Middle frontal gyrus (tissue), 1 donor: Measurements from ENCODE around the gene TSHZ1.

Experiments
- DNase-seq: peaks from one replicate; pipeline ENCODE4 v3.0.0-alpha.2; 2015; ENCODE audit warnings: low spot score; ENCODE audit errors: extremely low spot score

The TSHZ1 gene

DNA sequence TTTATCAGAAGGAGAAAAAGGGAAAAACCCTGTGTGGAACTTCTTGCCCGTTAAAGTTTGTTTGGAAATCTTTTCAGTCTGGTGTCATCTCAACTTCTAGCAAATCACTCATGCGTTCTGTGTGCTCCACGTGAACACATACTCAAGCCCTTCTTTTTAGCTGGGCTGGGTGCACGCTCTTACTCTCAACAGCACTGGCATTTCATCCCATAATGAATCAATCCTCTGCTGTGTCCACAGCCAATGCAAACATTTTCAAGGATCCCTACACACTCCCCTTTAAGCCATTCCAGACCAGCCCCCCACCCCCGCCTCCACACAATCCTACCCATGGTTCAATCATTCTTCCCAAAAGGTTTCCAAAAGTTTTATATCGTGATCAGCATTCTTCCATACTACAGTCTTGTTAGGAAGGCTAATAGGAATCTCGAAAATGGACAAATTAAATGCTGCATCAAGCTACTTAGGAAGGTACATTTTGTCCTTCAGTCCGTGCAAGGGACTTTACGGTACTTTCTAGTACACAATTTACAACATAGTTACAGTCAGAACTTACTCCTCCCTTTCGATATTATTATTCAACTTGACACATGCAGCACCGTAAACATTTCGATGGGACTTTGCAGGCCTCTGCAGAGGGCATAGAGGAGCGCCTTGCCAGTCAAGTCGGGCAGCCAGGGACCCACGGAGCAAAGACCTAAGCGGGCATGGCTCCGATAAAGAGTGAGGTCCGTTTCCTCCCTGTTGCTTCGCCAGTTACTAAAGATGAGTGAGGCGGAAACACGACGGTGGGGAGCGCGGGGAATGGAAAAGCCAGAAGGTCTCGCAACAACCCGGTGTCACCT is 3.1 kb upstream of the TSHZ1 start:
- DNase-seq, result no peak

DNA sequence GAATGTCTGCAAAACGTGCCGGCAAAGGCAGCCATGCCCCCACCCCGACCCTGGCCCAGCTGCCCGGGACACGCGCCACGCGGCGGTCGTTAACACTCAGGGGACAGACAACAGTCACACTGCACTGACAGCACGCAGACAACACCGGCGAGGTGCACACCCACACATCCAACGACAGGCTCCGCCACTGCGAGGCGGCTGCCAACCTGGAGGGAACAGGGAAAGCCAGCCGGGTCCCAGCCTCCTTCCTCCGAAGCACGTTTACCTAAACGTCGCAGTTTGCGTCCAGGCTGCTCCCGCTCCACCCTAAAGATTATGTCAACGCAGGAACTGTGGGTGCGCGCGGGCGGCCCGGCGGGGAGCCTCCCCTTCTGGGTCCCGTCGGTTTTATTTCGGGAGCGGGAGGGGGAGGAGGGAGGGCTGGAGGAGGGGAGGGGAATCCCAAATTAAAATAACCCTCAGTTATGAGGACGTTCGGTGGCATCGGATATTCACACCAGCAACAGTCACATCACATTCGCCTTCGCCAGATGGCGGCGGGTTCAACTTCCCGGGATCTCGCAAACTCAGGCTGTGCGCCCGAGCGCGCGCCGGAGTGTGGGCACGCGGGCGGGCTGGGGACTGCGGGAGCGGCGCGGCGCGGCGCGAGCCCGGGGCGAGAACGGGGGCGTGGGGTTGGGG is 2.3 kb upstream of the TSHZ1 start:
- DNase-seq, result no peak

DNA sequence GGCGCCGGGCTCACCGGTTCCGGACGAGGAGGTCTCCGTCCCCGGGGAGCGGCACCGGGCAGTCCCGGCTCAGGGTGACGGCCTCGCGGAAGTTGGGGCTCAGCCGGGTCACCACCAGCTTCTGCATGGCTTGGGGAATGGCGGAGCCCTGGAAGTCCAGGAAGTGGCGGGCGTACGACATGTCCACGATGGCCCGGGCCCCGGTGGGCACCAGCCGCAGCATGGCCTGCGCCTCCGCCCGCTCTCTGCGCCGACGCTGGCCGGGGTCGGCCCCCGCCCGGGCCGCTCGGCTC is 1.8 kb upstream of the TSHZ1 start:
- DNase-seq, result no peak

DNA sequence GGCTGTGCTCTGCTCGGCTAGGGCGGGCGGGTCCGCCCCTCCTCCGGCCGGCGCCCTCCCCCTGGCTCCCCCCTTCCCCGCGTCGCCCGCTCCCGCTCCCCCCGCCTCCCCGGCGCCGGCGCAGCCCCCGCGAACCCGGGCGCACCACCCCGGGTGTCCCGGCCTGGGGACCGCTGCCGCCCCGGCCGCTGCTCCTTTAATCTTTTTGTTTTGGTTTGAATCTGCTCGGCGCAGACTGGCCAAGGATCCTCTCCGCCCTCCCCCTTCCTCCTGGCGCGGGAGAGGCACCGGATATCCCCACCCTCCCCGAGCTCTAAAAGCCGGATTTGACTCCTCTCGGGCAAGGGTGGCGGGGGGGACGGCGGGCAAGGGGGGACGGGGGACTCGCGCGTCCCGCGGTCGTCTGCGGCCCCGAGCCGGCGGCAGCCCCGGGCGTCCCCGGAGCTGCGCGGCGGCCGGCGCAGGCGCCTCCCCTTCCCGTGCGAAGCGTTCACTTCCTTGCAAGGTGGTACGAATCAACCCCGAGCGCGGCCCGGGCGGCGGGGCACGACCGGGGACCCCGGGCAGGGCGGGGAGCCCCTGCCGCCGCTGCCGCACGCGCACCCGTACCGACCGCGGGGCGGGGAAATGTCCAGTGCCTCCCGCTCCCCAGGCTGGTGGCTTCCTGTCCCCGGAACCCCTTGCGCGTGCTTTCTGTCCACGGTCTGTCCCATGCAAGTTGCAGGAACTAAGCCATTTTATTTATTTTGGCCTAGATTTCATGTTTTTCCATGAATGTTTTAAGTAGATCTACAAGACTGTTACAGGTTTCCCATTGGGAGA is 1.3 kb upstream of the TSHZ1 start, which contains the start of gene PTGR3:
Gene PTGR3 (minus strand): TSS at position 11 of the 822 bp plus-strand sequence. CDS start 81 bp downstream, outside the sequence.
- no peak for DNase-seq

DNA sequence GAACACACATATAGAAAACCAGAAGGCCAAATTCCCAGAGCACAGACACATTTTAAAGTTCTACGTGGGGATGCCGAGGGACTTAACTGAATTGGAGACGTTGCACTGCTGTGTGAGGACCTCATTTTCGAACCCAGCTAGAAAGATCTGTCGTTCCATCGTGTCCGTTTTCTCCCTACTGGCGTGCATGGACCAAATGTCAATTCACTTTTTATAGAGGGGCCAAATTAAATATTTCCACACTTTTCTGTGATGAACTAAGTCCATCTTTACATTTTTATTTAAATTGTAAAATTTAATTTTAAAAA is 692 bp upstream of the TSHZ1 start:
- no peak for DNase-seq

DNA sequence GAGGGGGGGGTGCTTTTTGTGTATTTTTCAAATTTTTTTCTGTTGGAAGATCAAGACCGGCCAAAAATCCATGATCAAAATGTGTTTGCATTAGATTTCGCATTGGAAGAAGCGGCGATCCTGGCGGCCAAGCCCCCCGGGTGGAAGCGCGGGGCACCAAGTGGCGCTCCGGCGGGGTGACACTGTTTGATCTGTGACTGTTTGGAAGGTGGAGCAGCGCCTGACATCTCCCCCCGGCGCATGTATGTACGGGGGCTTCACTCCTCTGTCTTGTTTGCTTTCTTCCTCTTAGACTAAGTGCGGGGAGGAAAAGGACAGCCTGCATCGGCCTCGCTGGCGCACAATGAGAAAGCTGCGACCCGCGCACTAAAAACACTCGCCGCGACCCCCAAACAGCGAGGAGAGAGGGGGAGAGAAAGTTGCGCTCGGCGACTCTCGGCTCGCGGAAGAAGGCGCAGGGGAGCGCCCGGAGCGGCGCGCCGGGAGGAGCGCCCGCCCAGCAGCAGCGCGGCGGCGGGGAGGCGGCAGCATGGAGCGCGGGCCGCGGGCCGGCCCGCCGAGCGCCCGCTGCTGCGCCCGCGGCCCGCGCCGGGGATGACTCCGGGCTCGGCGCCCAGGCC is 515 bp downstream of the TSHZ1 start:
- DNase-seq, result no peak

DNA sequence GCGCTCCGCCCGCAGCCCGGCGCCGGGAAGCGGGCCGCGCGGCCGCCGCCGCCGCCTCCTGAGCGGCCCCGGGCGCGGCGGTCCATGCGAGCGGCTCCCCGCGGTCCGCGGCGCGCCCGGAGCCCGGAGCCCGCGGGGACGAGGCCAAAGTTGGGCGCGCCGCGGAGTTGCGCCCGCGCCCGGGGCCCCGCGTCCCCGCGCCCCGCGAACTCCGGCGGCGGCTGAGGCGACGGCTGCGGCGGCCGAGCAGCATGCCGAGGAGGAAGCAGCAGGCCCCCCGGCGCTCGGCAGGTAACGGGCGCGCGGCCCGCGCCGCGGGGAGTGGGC is 992 bp downstream of the TSHZ1 start:
- DNase-seq, result no peak

DNA sequence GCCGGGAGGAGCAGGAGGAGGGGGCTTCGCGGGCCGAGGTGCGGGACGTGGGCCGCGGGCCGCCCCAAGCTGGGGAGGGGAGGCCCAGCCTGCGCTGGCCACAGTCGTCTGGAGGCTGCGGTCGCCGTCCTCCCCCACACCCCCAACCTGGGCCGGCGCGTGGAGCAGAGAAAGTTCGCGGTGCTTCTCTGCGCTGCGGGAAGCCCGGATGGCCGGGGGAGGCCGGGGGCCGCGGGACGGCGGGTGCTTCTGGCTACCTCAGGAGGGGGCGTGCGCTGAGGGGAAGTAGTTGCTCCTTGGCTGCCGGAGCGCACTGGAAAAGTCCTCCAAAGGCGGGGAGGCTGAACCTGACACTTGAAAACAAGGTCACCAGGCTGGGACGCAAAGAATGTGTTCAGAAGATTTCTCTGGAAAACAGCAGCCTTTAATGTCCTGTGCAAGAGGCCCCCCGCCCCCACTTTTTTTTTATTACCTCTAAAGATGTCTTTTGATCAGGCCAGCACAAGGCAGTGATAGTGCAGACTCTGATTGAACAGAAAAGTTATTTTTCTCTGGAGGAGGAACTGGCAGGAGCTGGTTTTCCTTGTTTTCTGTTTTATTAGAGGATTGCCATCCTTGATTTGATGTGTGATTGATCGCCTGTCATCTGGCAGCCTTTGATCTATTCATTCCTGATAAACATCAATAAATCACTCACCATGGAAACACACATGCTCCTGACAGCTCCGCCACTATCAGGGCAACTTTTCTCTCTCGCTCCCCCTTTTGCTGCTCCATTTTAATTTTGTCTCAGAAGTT is 1.6 kb downstream of the TSHZ1 start:
- DNase-seq, result no peak

DNA sequence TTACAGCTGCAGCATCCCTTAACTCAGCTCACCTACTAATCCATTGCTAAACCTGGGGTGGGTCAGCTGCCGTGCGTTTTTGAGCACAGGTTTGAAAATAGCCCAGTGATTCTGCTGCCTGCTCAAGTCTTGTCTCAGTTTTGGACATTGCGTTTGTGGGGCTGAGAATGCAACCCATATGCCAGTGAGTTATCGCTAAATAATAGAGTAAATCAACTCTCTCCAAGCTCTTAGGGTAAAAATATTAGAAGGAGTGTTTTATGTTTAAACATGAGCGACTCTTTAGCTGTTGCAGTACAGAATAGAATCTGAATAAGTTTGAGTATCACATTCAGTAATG is 2.1 kb downstream of the TSHZ1 start:
- no peak for DNase-seq

DNA sequence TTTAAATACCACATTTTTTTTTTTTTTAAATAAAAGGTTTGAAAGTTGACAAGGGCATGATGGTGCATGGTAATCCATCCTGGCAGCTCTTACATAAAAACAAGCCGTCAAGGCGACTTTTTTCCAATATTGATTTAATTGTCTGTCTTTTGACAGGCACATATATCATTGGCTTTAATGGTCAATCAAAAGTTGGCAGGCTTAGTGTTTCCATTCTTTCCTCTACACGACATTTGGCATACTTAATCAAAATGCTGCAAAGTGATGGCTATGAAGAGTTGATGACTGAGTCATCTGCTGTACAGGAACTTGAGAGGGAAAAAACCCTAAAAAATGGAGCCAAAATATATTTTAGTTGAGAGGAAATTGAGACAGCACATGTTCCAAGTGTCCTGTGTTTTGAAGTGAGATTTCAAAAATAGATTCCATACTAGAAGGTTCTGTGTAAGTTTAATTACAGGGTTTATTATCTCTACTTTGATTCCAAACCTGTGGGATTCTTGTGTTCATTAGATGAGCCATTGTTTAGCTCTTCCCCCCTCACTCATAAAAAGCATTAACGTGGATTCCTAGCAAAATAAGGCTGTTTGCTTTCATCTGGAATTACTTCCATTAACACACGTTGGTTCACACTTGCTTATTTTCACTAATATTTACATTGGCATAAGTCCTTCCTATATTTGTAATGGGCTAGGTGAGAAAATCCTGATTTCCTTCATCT is 3.2 kb downstream of the TSHZ1 start:
- DNase-seq, result no peak

DNA sequence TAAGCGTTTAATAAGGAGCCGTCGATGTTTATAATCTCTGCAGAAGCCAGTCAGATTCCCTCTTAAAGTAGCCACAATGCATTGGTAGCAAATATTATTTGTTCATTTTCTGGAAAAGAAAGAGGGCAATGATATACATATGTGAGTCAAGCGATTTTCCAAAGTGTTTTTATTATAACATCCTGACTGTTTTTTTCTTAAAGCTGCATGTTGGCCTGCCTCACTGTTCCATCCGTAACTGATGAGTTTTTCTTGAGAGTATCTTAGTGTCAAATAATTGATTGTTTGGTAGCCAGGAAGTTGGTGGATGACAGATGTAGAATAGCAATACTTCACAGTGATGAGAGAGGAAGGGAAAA is 3.7 kb downstream of the TSHZ1 start:
- no peak for DNase-seq

DNA sequence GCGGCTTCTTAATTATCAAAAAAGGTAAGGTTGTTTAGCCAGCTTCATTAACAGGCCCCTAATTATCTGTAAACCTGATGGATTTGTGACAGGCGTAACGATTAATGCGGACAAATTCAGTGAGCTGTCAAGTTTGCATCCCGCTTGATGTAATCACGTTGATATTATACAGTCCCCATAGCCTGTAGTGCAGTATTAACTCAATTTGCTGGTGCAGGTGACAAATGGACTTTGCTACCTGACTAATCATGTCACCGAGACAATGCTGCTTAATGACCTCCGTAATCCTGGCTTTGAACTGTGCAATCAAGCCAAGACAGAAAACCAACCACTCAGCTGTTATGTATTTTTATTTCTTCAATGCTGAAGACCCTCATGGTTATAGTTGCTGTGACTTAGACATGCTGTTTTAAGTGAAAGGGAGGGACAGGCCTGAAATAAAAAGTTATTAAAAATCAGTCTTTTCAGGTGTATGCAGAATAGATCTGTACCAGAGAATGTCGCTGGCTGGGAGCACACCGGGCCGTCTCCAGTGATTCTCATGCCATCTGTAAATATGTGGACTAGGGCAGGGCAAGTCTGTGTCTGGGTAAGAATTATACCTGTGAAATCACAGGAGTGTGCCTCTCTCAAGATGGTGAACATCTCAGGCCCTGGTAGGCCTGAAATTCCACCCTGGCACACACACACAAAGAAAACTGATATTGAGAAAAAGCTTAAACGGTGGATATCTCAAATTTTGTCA is 4.3 kb downstream of the TSHZ1 start:
- no peak for DNase-seq

DNA sequence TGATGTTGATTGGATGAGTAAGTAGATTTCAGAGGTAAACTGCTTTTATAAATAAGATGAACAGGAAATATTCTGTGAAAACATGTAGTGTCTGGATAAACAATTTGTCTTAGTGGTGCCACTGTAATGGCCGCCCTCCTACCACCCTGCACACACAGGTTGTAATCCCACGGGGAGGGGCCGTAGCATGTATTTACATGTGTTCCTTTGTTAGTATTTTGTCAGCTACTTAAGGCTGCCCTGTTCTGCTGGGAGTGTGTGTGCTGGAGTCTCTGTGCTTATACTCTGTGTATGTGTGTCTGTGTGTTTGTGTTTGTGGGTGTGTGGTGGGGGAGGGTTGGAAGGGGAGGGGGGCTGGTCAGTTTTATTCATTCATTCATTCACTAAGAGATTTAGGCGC is 5.1 kb downstream of the TSHZ1 start:
- DNase-seq, result no peak

DNA sequence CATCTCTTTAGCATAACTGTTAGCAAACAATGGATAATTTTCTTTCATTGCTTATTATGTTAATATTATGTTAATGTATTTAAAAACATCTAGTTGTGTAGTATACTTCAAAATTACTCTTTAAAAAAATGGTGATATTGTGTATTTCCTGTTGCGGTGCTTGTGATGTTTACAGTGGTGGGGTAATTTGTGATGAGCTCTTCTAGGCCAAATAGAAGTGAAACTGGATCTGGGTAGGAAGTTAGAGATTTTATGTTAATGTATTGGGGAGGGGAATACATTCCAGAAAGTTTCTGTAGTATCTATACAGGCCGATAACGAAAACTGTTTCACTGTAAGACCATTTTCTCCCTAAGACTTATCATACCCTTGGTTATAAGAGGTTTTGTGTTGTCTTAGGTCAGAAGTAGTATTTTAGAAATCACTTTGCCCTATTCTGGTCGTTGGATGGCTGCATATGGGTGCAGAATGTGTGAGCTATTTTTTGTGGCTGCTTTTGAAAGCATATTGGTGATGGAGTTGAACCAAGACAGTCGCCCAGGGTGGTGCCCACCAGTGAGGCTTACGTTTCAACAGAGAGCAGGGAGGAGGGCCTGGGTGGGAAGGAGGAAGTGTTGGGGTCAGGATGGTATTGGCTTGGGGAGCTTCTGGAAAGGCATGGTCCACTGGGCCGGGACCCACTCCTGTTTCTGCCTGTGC is 5.8 kb downstream of the TSHZ1 start:
- no peak for DNase-seq

DNA sequence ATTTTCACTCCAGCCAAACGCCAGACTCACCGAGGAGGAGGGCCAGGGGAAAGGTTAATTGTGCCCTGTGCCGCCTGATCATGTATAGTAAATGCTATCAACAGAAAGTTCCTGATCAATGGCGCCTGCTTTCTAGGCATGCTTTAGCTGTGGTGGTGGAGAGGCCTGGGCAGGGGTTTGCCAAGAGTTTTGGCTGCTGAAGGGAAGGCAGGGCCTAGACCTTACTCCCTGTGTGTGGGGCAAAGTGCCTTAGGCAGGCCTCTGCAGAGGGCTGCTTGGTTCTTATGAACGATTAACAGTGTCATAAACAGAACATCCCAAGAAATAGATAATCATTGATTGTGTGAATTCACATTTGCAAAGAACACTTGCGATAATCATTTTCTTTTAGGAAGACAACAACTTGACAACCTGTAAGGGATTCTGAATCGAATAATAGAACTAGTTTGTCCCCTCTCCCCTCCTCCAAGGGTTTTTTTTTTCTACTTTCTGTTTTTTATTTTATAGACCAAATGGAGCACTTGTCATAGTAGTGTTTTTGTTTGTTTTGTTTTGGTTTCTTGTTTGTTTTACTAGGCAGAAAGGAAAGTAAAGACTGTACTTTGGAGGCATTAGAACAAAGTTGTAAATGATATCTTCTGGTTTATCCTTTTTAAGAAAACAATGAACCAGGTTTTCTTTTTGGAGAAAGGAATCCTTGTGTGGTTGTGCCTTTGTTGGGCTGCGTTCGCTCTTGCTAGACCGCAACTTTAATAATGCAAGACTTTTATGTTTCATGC is 6.5 kb downstream of the TSHZ1 start:
- no peak for DNase-seq

DNA sequence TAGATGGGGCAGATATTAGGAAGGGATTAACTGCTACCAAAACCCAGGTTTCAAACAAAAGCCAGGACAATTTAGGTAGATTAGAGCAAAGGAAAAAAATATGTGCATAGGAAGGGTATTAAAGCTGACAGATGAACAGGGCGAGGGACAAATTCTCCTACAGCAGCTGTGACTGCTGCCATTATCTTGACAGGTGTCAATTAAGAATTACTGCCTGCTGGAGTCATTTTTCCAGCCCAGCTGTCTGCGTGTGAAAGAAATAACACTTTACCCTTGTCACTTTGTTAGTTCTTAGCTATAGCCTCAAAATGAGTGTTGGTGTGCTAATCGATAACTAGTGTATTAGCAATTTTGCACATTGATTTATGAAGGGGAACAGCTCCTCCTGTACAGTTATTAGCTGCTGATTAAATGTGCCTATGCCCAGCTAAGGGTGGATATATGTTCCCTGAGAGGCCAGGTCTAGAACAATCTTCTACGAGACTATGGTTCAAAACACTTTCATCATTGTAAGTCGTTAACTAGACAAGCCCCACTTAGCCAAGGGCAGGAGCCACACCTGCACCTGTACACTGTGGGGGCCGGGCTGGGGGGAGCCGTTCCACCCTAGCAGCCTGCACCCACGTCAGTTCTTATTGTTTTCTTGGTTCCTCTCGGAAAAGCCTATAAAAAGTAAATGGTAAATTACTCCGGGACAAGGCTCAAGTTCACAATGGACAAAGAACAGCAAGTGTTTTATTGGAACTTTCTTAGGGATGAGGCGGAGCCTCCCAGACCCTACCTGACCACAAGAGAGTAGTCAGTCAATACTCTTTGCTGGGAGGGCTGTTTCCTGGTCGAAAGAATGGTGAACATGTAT is 7.7 kb downstream of the TSHZ1 start:
- DNase-seq, result no peak

DNA sequence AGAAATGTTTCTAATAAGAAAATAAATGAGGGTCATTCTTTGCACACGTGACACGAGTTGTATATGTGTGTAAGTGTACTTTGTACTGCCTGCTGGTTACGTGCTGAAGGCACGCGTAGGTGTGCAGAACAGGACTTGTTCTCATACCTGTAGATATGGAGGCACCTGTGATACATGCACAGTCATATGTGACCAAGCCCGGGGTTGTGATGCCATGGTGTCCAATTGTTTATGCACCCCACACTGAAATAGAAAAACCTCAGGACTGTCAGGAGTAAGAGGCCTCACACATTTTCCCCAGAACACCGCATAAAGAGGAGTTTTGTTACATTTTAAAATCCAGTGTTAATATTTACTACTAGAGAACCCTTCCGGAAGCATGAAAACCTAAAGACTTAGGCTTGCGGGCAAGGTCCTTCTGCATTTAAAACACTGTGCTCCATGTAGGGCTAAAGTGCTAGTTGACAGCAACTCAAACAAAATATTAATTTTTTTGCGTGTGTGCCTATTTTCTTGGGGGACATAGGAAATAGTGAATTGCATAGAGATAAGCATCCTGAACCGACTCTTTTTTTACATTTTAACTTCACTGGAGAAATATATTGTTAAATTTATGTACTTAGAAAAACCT is 9.3 kb downstream of the TSHZ1 start:
- no peak for DNase-seq
